ENCODE data around the gene BCAR3. TPM values are rescaled to one million over a fixed set of nuclear protein-coding genes. Genes with fewer than 3 reads are reported as not detected.

The BCAR3 gene
- total RNA-seq, 2 donors from 2014 or later, result 22.9 to 52.8 TPM

GRCh38 chr1:93638981-93639380, 42.7 kb downstream of the BCAR3 start:
- peak overlapping the region; percentile 50 to 56 for H3K27ac ChIP-seq
- intact Hi-C loops (cut with DNase I), result no loop called here
- no peak overlapping the region for H3K4me3 ChIP-seq

DNA sequence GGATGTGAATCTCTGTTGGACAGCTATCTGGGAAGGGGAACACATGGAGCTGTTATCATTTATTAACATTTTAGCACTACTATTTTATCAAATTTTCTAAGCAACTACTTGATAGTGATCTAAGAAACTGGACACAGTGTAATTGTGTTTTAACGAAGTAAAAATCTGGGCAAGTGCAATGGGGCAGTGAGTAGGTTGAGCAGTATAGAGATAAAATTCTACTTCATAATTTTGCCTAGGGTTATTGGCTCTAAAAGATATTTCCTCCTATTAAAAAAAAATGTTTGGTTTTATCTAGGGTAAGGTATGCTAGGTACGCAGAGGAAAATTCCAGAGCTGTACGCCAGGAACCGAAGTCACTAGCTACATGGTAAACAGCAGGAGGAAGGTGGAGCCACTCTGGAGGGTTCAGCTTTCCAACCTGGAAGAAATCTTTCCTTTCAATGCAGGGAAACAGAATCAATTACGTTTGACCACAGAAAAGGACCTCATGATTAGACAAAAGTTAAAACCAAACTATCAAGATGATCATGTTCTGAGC, 43.3 kb downstream of the BCAR3 start:
- no peaks in the 10 kb centered on the region for H3K9me3 ChIP-seq
- H3K36me3 ChIP-seq, result no peaks in the 10 kb centered on the region
- peak; percentile 72 for DNase-seq (ENCODE audit: low spot score)
- intact Hi-C loops (cut with DNase I), result no loop called here
- no peaks in the 10 kb centered on the region for H3K27me3 ChIP-seq (replicated peaks; ENCODE audit: insufficient read depth)
- no peaks in the 10 kb centered on the region for H3K4me1 ChIP-seq (replicated peaks)
- H3K4me3 ChIP-seq, result no peak overlapping the region
- H3K27ac ChIP-seq, result peak overlapping the region; percentile 50 to 56
- 23% methylated on average over 5 of the region's 5 CpGs for WGBS
- TF ChIP-seq POLR2AphosphoS5 (IDR thresholded peaks at IDR 0.05) (peak; percentile 76), CTCF (IDR thresholded peaks at IDR 0.05) (peak in 1 of 4 experiments; percentile 14), POLR2A (IDR thresholded peaks at IDR 0.05) (no peak)

More at GRCh38 chr1:93638981-93639380, 42.7 kb downstream of the BCAR3 start:
- H3K27me3 ChIP-seq (replicated peaks; ENCODE audit: insufficient read depth), result no peaks in the 10 kb centered on the region
- no peaks in the 10 kb centered on the region for H3K36me3 ChIP-seq
- no peaks in the 10 kb centered on the region for H3K4me1 ChIP-seq (replicated peaks)
- no peaks in the 10 kb centered on the region for H3K9me3 ChIP-seq
- DNase-seq (ENCODE audit: low spot score), result no peak
- 66% methylated on average over 8 of the region's 8 CpGs for WGBS
- TF ChIP-seq CTCF (IDR thresholded peaks at IDR 0.05) (no peak), POLR2AphosphoS5 (IDR thresholded peaks at IDR 0.05) (no peak), POLR2A (IDR thresholded peaks at IDR 0.05) (no peak)

DNA sequence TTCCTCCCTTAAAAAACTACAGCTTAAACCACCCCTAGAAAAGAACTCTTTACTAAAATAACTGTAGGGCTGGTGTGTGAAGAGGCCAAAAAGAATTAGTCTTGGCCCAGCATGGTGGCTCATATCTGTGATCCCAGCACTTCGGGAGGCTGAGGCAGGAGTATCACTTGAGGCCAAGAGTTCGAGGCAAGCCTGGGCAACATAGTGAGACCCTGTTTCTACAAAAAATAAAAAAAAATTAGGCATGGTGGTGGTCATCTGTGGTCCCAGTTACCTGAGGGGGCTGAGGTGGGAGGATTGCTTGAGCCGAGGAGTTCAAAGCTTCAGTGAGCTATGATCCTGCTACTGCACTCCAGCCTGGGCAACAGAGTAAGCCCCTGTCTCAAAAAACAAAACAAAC, 44.9 kb downstream of the BCAR3 start:
- Histone ChIP-seq H3K4me1 (replicated peaks) (no peaks in the 10 kb centered on the region), H3K4me3 (no peak overlapping the region), H3K9me3 (no peaks in the 10 kb centered on the region), H3K36me3 (no peaks in the 10 kb centered on the region), H3K27me3 (replicated peaks; ENCODE audit: insufficient read depth) (no peaks in the 10 kb centered on the region), H3K27ac (peak overlapping the region in 1 of 2 donors; percentile 31)
- intact Hi-C loops (cut with DNase I), result no loop called here
- no peak for DNase-seq (ENCODE audit: low spot score)
- no peak for TF ChIP-seq POLR2A (IDR thresholded peaks at IDR 0.05)
- no peak for TF ChIP-seq CTCF (IDR thresholded peaks at IDR 0.05)
- no peak for TF ChIP-seq POLR2AphosphoS5 (IDR thresholded peaks at IDR 0.05)
- 87% methylated on average over 3 of the region's 3 CpGs for WGBS

GRCh38 chr1:93635614-93636543, 45.8 kb downstream of the BCAR3 start:
- intact Hi-C loops (cut with DNase I), result no loop called here
- H3K27me3 ChIP-seq (replicated peaks; ENCODE audit: insufficient read depth), result no peaks in the 10 kb centered on the region
- no peak overlapping the region for H3K4me3 ChIP-seq
- H3K27ac ChIP-seq, result peak overlapping the region in 1 of 2 donors; percentile 31
- no peak for DNase-seq (ENCODE audit: low spot score)
- no peaks in the 10 kb centered on the region for H3K4me1 ChIP-seq (replicated peaks)
- TF ChIP-seq POLR2AphosphoS5 (IDR thresholded peaks at IDR 0.05) (peak; percentile 25), CTCF (IDR thresholded peaks at IDR 0.05) (no peak)
- no peaks in the 10 kb centered on the region for H3K9me3 ChIP-seq
- 59% methylated on average over 14 of the region's 14 CpGs for WGBS
- H3K36me3 ChIP-seq, result no peaks in the 10 kb centered on the region

Data from prostate gland (tissue), 2 donors.